Stomach smooth muscle (tissue), 2 donors: ENCODE data around the gene PPP1R17.

Source experiments
- H3K27ac ChIP-seq: one replicate; pipeline ENCODE4 v1.7.0; 2013; ENCODE audit warnings: mild to moderate bottlenecking, low read length, inconsistent platforms
- H3K27me3 ChIP-seq, 2 donors: one replicate each; pipeline ENCODE4 v1.7.0; 2013; ENCODE audit warnings: low read length in 2 of 2; ENCODE audit not compliant: insufficient read depth in 2 of 2, control insufficient read depth in 1 of 2
- H3K36me3 ChIP-seq, 2 donors: one replicate each; pipeline ENCODE4 v1.7.0; 2013; ENCODE audit warnings: low read length in 2 of 2; ENCODE audit not compliant: control insufficient read depth in 2 of 2, insufficient read depth in 2 of 2
- H3K4me1 ChIP-seq: one replicate; pipeline ENCODE4 v1.7.0; 2013; ENCODE audit warnings: low read length; ENCODE audit not compliant: control insufficient read depth, insufficient read depth
- H3K4me3 ChIP-seq, 2 donors: one replicate each; pipeline ENCODE4 v1.7.0; 2013; ENCODE audit warnings: low read length in 2 of 2
- H3K9ac ChIP-seq, 2 donors: one replicate each; pipeline ENCODE4 v1.7.0; 2013; ENCODE audit warnings: low read length in 2 of 2, mild to moderate bottlenecking in 1 of 2
- H3K9me3 ChIP-seq, 2 donors: one replicate each; pipeline ENCODE4 v1.7.0; 2013; ENCODE audit warnings: low read length in 2 of 2; ENCODE audit not compliant: control insufficient read depth in 2 of 2
- donor health status: healthy.
- donor health status: Pancreatic carcinoma.

PPP1R17 gene

GRCh38 chr7:31741852-31742251, 54.8 kb downstream of the PPP1R17 start:
- no peak overlapping the region for H3K27ac ChIP-seq
- H3K4me3 ChIP-seq: no peak overlapping the region
- H3K27me3 ChIP-seq: no peaks in the 10 kb centered on the region
- no peaks in the 10 kb centered on the region for H3K36me3 ChIP-seq
- no peaks in the 10 kb centered on the region for H3K9me3 ChIP-seq
- H3K4me1 ChIP-seq: no peaks in the 10 kb centered on the region
- no peak overlapping the region for H3K9ac ChIP-seq

GRCh38 chr7:31744294-31744874, 57.4 kb downstream of the PPP1R17 start:
- Histone ChIP-seq H3K4me1 (no peaks in the 10 kb centered on the region), H3K4me3 (no peak overlapping the region), H3K36me3 (no peaks in the 10 kb centered on the region), H3K27ac (no peak overlapping the region), H3K9me3 (no peaks in the 10 kb centered on the region), H3K27me3 (no peaks in the 10 kb centered on the region), H3K9ac (no peak overlapping the region)

- Histone ChIP-seq H3K27me3 (no peaks in the 10 kb centered on the region), H3K36me3 (no peaks in the 10 kb centered on the region), H3K9ac (no peak overlapping the region), H3K27ac (no peak overlapping the region), H3K4me1 (no peaks in the 10 kb centered on the region), H3K4me3 (no peak overlapping the region), H3K9me3 (no peaks in the 10 kb centered on the region)
Measured at GRCh38 chr7:31747553-31747952, 60.5 kb downstream of the PPP1R17 start.

DNA sequence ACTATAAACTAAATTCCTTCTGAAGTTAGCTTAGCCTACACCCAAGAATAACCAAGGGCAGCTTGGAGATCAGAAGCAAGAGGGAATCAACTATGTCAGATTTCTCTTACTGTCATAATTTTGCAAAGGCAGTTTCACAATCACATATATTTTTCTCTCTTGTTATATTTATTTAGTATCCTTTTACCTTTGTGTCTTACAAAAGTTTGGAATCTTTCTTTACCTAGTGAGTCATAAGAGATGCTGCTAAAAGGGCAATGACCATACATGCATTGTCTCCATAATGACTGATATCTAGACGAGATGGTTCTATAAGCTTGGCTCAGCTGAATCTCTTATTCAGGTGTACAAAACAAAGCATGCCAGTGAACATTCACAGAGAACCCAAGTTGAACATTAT, 61.1 kb downstream of the PPP1R17 start:
- Histone ChIP-seq H3K4me1 (no peaks in the 10 kb centered on the region), H3K9me3 (no peaks in the 10 kb centered on the region)

GRCh38 chr7:31751726-31752125, 64.7 kb downstream of the PPP1R17 start:
- no peaks in the 10 kb centered on the region for H3K36me3 ChIP-seq
- no peaks in the 10 kb centered on the region for H3K4me1 ChIP-seq
- H3K9me3 ChIP-seq: no peaks in the 10 kb centered on the region
- no peak overlapping the region for H3K9ac ChIP-seq
- H3K27ac ChIP-seq: no peak overlapping the region
- no peaks in the 10 kb centered on the region for H3K27me3 ChIP-seq
- H3K4me3 ChIP-seq: no peak overlapping the region

More for the DNA sequence above, 61.1 kb downstream of the PPP1R17 start:
- Histone ChIP-seq H3K27me3 (no peaks in the 10 kb centered on the region), H3K27ac (no peak overlapping the region), H3K9ac (no peak overlapping the region), H3K4me3 (no peak overlapping the region), H3K36me3 (no peaks in the 10 kb centered on the region)
